Brain microvascular endothelial cell (primary cell): ENCODE measurements around the gene BABAM2.

Experiments
- DNase-seq: peaks from one replicate; pipeline ENCODE4 v3.0.0-alpha.2; 2020
- H3K27ac ChIP-seq: fragments of 250-450 bp; sonication (Bioruptor Pico); 2 replicates; pipeline ENCODE4 v1.5.1; 2020; ENCODE audit warnings: mild to moderate bottlenecking, moderate library complexity
- H3K27me3 ChIP-seq: fragments of 250-450 bp; sonication (Bioruptor Pico); replicated peaks from 2 replicates; pipeline ENCODE4 v1.5.1; 2020; ENCODE audit warnings: mild to moderate bottlenecking
- H3K36me3 ChIP-seq: fragments of 250-450 bp; sonication (Bioruptor Pico); replicated peaks from 2 replicates; pipeline ENCODE4 v1.5.1; 2020; ENCODE audit warnings: mild to moderate bottlenecking
- H3K4me3 ChIP-seq: 2 replicates; pipeline ENCODE4 v1.5.1; 2011; ENCODE audit warnings: low read depth, mild to moderate bottlenecking, control low read depth, low read length, moderate library complexity
- in situ Hi-C: cut with HindIII; loops from 2 replicates; pipeline ENCODE4 v1.10.0; 2017; ENCODE audit warnings: low sequenced_read_pairs, low pct_ligation_motif_present
- TF ChIP-seq, protein P1 (sequence below): IDR thresholded peaks from 2 replicates; pipeline ENCODE4 v1.5.1; 2011; ENCODE audit warnings: low read depth, mild to moderate bottlenecking, moderate library complexity, low read length, control low read depth, inconsistent platforms; ENCODE audit errors: missing control alignments

The BABAM2 gene

DNA sequence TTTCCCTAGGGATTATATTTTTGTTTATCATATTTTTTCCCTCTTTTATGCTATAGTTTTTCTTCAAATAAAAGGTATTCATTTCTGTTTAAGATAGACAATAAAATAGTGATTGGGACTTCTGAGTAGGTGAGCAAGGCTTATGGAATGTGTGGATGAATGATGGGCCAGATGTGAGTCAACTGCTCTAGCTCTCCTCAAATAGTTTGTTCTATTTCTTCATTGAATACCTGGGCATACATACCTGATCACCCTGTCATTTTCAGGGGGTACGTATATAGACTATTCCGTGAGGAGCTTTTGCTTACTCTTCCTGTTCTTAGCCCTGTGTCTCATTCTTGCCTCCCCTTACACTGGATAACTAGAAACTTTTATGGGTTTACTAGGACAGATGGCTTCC lies 41.9 kb downstream of the BABAM2 start:
- TF ChIP-seq, protein P1, sequence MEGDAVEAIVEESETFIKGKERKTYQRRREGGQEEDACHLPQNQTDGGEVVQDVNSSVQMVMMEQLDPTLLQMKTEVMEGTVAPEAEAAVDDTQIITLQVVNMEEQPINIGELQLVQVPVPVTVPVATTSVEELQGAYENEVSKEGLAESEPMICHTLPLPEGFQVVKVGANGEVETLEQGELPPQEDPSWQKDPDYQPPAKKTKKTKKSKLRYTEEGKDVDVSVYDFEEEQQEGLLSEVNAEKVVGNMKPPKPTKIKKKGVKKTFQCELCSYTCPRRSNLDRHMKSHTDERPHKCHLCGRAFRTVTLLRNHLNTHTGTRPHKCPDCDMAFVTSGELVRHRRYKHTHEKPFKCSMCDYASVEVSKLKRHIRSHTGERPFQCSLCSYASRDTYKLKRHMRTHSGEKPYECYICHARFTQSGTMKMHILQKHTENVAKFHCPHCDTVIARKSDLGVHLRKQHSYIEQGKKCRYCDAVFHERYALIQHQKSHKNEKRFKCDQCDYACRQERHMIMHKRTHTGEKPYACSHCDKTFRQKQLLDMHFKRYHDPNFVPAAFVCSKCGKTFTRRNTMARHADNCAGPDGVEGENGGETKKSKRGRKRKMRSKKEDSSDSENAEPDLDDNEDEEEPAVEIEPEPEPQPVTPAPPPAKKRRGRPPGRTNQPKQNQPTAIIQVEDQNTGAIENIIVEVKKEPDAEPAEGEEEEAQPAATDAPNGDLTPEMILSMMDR: no peak
- Histone ChIP-seq H3K27ac (no peak overlapping the region), H3K27me3 (no peaks in the 10 kb centered on the region), H3K36me3 (no peaks in the 10 kb centered on the region), H3K4me3 (no peak overlapping the region)
- peak; percentile 40 for DNase-seq
- in situ Hi-C loops: no loop called here

DNA sequence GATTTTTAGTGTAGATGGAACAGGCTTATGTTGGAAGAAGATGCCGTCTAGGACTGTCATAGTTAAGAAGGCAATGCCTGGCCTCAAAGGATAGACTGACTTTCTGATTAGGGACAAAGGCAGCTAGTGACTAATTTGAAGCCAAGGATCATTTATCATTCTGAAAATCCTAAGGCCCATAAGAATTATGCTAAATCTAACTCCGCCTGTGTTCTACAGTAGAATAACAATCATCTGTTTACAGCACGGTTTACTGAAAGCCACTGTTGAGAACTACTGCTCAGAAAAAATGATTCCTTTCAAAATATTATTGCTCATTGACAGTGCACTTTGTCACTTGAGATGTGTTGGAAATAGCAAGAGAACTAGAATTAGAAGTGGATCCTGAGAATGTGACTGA lies 44.5 kb downstream of the BABAM2 start:
- DNase-seq: no peak
- in situ Hi-C loops: no loop called here
- TF ChIP-seq, protein P1: no peak
- Histone ChIP-seq H3K27me3 (no peaks in the 10 kb centered on the region), H3K4me3 (no peak overlapping the region), H3K27ac (no peak overlapping the region), H3K36me3 (no peaks in the 10 kb centered on the region)

DNA sequence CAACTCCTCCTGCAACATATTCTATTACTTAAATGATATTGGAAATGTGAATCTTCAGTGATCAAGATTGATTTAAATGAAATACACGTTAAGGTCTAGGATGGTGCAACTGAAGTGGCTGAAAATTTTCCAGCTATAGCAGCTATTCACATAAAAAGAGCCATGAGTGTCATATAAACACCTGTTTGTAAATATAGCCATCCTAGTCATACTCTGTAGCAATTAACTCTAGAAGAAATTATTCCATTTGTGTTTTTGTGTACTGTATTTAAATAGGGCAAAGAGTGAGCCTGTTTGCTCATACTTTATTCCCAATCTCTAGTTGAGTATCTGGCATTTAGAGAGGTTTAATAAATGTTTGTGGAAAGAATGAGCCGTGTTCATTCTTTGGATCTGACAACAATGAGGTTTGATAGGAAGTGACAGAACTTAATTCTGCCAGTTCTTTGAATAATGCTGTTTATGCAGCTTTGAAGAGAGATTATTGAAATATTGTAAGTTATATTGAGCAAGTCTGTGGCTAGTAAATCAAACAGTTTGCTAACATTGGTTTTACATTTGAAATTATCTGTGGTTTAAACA lies 49.7 kb downstream of the BABAM2 start:
- no peaks in the 10 kb centered on the region for H3K36me3 ChIP-seq
- no peak overlapping the region for H3K4me3 ChIP-seq
- TF ChIP-seq, protein P1: no peak
- no peak overlapping the region for H3K27ac ChIP-seq
- no peaks in the 10 kb centered on the region for H3K27me3 ChIP-seq
- in situ Hi-C loops: no loop called here
- DNase-seq: no peak

DNA sequence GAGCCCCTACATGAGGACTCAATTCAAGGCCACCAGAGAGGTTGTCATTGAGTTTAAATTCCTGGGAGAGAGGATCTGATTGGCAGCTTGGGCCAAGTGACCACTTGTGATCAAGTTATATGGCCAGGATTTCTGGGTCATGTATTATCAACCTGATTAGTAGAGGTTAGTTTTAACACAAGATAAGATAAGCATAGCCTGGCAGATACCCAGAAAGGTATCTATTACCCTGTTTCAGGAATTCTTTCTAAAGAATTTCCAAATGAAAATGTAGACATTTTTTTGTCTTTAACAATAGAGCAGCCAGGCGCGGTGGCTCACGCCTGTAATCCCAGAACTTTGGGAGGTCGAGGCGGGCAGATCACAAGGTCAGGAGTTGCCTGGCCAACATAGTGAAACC lies 50.5 kb downstream of the BABAM2 start:
- in situ Hi-C loops: no loop called here
- H3K4me3 ChIP-seq: no peak overlapping the region
- no peak for DNase-seq
- no peaks in the 10 kb centered on the region for H3K36me3 ChIP-seq
- no peaks in the 10 kb centered on the region for H3K27me3 ChIP-seq
- H3K27ac ChIP-seq: no peak overlapping the region
- TF ChIP-seq, protein P1: no peak

DNA sequence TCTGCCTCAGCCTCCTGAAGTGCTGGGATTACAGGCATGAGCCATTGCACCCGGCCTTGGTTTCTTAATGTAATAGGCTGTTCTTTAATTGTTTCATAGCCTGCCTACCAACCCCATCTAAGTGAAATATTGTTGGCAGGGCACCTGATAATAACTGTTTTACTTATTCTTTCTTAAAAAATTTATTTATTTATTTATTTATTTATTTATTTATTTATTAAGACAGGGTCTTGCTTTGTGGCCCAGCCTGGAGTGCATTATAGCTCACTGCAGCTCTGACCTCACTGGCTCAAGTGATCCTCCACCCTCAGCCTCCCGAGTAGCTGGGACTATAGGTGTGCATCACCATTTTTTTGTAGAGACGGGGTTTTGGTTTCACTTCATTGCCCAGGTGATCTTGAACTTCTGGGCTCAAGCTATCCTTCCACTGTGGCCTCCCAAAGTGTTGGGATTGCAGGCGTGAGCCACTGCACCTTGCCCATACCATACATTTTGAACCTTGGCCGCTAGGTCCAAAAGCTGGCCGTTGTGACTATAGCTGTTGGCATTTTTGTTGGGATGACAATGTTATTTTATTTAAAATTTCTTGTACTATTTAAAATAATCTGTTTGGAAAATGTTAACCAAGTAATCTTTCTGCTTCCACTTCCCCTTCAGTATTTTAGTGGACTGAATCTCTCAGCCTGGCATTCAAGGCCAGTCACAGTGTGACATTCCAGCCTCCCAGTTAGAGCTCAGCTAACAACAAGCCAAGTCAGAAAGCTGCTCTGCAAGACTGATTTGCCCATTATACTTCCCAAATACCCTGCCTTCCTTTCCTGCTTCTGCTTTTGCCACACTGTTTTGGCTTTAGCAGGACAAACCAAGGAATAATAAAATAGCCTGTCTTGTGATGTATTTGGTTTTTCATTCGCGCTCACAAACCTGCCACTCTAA lies 52.4 kb downstream of the BABAM2 start:
- no peak overlapping the region for H3K4me3 ChIP-seq
- H3K27me3 ChIP-seq: no peaks in the 10 kb centered on the region
- in situ Hi-C loops: no loop called here
- no peaks in the 10 kb centered on the region for H3K36me3 ChIP-seq
- no peak overlapping the region for H3K27ac ChIP-seq
- no peak for DNase-seq
- TF ChIP-seq, protein P1: no peak
